IMR-90 (cell line): Measurements from ENCODE around the gene TBXAS1. TPM values are rescaled to one million over a fixed set of nuclear protein-coding genes. Genes with fewer than 3 reads are reported as not detected.

Experiments
- ATAC-seq: fragments of 200-7000 bp; cut with Tn5 transposase; 2 replicates; pipeline ENCODE4 v1.9.1; 2020; ENCODE audit warnings: low read depth, mild to moderate bottlenecking, moderate library complexity
- BruUV-seq: library from RNA; stranded (reverse); fragments of 400-500 nt; replicated peaks from 2 replicates; lab custom pipeline; 2021; lab: Mats Ljungman, UMichigan
- CTCF ChIA-PET: fragments of 300-600 bp; formaldehyde crosslinking; extraction: SDS; loops from one replicate; lab custom pipeline; 2021; ENCODE audit warnings: antibody characterized with exemption; lab: Yijun Ruan, JAX
- POLR2A ChIA-PET: fragments of 300-600 bp; sonication (Branson Sonifier 250); formaldehyde crosslinking; loops from one replicate; lab custom pipeline; 2022; ENCODE audit warnings: antibody characterized with exemption; ENCODE audit not compliant: unreplicated experiment; lab: Charles Lee
- DNase-seq: peaks from one replicate; pipeline ENCODE4 v3.0.0; 2013
- H2AFZ ChIP-seq: replicated peaks from 2 replicates; pipeline ENCODE3; 2013; ENCODE audit warnings: low read length, mild to moderate bottlenecking; ENCODE audit not compliant: poor library complexity
- H2AK5ac ChIP-seq: 2 replicates; pipeline ENCODE4 v1.6.1; 2013; ENCODE audit warnings: low read depth, low read length, inconsistent platforms
- H2AK9ac ChIP-seq: replicated peaks from 2 replicates; pipeline ENCODE3; 2013; ENCODE audit warnings: mild to moderate bottlenecking, low read depth, low read length, moderate library complexity; ENCODE audit not compliant: poor library complexity
- H2BK120ac ChIP-seq: 2 replicates; pipeline ENCODE4 v1.6.1; 2013; ENCODE audit warnings: low read depth, low read length, inconsistent platforms
- H2BK15ac ChIP-seq: 3 replicates; pipeline ENCODE4 v1.6.1; 2013; ENCODE audit warnings: low read depth, low read length, inconsistent platforms
- H2BK20ac ChIP-seq: 2 replicates; pipeline ENCODE4 v1.6.1; 2013; ENCODE audit warnings: low read depth, mild to moderate bottlenecking, inconsistent platforms, low read length, moderate library complexity
- H2BK5ac ChIP-seq: 2 replicates; pipeline ENCODE4 v1.6.1; 2013; ENCODE audit warnings: mild to moderate bottlenecking, low read depth, low read length, inconsistent platforms; ENCODE audit not compliant: poor library complexity, severe bottlenecking
- H3K14ac ChIP-seq: replicated peaks from 2 replicates; pipeline ENCODE4 v1.6.1; 2013; ENCODE audit warnings: low read depth, low read length, inconsistent platforms
- H3K18ac ChIP-seq: 2 replicates; pipeline ENCODE4 v1.6.1; 2013; ENCODE audit warnings: low read depth, low read length, control low read depth
- H3K23ac ChIP-seq: 2 replicates; pipeline ENCODE4 v1.6.1; 2013; ENCODE audit warnings: low read depth, low read length, inconsistent platforms
- H3K27ac ChIP-seq: 2 replicates; pipeline ENCODE4 v1.5.1; 2013; ENCODE audit warnings: mild to moderate bottlenecking, control low read depth, low read length; ENCODE audit not compliant: insufficient read depth
- H3K27me3 ChIP-seq: 2 replicates; pipeline ENCODE4 v1.6.1; 2013; ENCODE audit warnings: low read length; ENCODE audit not compliant: control insufficient read depth, insufficient read depth
- H3K36me3 ChIP-seq: 2 replicates; pipeline ENCODE4 v1.6.1; 2013; ENCODE audit warnings: low read length, mixed read lengths; ENCODE audit not compliant: control insufficient read depth, insufficient read depth
- H3K4ac ChIP-seq: 2 replicates; pipeline ENCODE4 v1.6.1; 2013; ENCODE audit warnings: low read depth, low read length, inconsistent platforms
- H3K4me1 ChIP-seq: 2 replicates; pipeline ENCODE4 v1.6.1; 2013; ENCODE audit warnings: low read length, mixed read lengths; ENCODE audit not compliant: control insufficient read depth, insufficient read depth
- H3K4me2 ChIP-seq: 2 replicates; pipeline ENCODE4 v1.6.1; 2013; ENCODE audit warnings: low read depth, mild to moderate bottlenecking, control low read depth, low read length, moderate library complexity
- H3K4me3 ChIP-seq: 2 replicates; pipeline ENCODE4 v1.5.1; 2013; ENCODE audit warnings: low read depth, mild to moderate bottlenecking, control low read depth, low read length, moderate library complexity; ENCODE audit not compliant: insufficient read depth
- H3K56ac ChIP-seq: 2 replicates; pipeline ENCODE4 v1.6.1; 2013; ENCODE audit warnings: low read length, inconsistent platforms; ENCODE audit not compliant: insufficient read depth; ENCODE audit errors: extremely low read depth
- H3K79me1 ChIP-seq, 2 experiments: 2 replicates each; pipeline ENCODE4 v1.6.1; 2013; ENCODE audit warnings: low read length in 2 of 2, inconsistent platforms in 1 of 2, low read depth in 1 of 2
- H3K9ac ChIP-seq: 2 replicates; pipeline ENCODE4 v1.6.1; 2013; ENCODE audit warnings: low read depth, low read length, control low read depth
- H3K9me1 ChIP-seq: 2 replicates; pipeline ENCODE4 v1.6.1; 2013; ENCODE audit warnings: low read length, inconsistent platforms; ENCODE audit not compliant: insufficient read depth
- H3K9me3 ChIP-seq: 2 replicates; pipeline ENCODE4 v1.6.1; 2013; ENCODE audit warnings: low read length; ENCODE audit not compliant: control insufficient read depth, insufficient read depth
- H4K20me1 ChIP-seq: 2 replicates; pipeline ENCODE4 v1.6.1; 2013; ENCODE audit warnings: low read length, inconsistent platforms; ENCODE audit not compliant: insufficient read depth
- H4K5ac ChIP-seq: 2 replicates; pipeline ENCODE4 v1.6.1; 2013; ENCODE audit warnings: mild to moderate bottlenecking, low read depth, low read length, control low read depth
- H4K8ac ChIP-seq, 2 experiments: 2 replicates each; pipeline ENCODE4 v1.6.1; 2013; ENCODE audit warnings: low read depth in 2 of 2, low read length in 2 of 2, control low read depth in 1 of 2, inconsistent platforms in 1 of 2
- H4K91ac ChIP-seq: 2 replicates; pipeline ENCODE4 v1.6.1; 2013; ENCODE audit warnings: low read depth, low read length, inconsistent platforms; ENCODE audit not compliant: insufficient read depth
- CHD1 ChIP-seq: IDR thresholded peaks from 2 replicates; pipeline ENCODE4 v1.6.1; 2012; ENCODE audit warnings: low read depth, low read length, improper control_type of control experiment
- ELK1 ChIP-seq: fragments of 150-350 bp; IDR thresholded peaks from 2 replicates; pipeline ENCODE4 v1.6.1; 2016; ENCODE audit warnings: low read depth, mild to moderate bottlenecking, low read length, moderate library complexity, borderline replicate concordance
- MAFK ChIP-seq: IDR thresholded peaks from 2 replicates; pipeline ENCODE4 v1.6.1; 2012; ENCODE audit warnings: low read depth, low read length, improper control_type of control experiment
- RFX5 ChIP-seq: IDR thresholded peaks from 2 replicates; pipeline ENCODE4 v1.8.0; 2012; ENCODE audit warnings: low read depth, mild to moderate bottlenecking, low read length, moderate library complexity
- WGBS, 2 experiments: methylation state at CpG; one replicate each; pipeline versions ENCODE4 v1.1.5 to v1.1.7; 2013; ENCODE audit warnings: missing lambda C conversion rate in 2 of 2; ENCODE audit not compliant: insufficient read length in 1 of 2; ENCODE audit errors: extremely low coverage in 2 of 2; 5-methylcytosine and 5-hydroxymethylcytosine counted together
- dilution Hi-C: fragments of 300-500 bp; cut with HindIII; formaldehyde crosslinking; loops from one replicate; pipeline ENCODE4 v1.14.3; 2018; ENCODE audit warnings: low sequenced_read_pairs; ENCODE audit not compliant: unreplicated experiment
- in situ Hi-C: fragments of 300-500 bp; cut with MboI; formaldehyde crosslinking; loops from 3 replicates; pipeline ENCODE4 v1.14.3; 2019; ENCODE audit warnings: low sequenced_read_pairs, inconsistent platforms, mixed read lengths
- intact Hi-C: fragments of 100-400 bp; cut with micrococcal nuclease; formaldehyde crosslinking; loops from 2 replicates; pipeline ENCODE4 v1.10.0; 2022
- polyA plus RNA-seq, 3 experiments: library from polyadenylated mRNA; depleted of rRNA; stranded (reverse); fragments of >200 nt; gene quantifications; 2 replicates each; pipeline ENCODE4 v1.2.3, GENCODE V29; 2012; ENCODE audit warnings: low replicate concordance in 1 of 3
- total RNA-seq: library from RNA; depleted of rRNA; stranded (reverse); fragments of >200 nt; gene quantifications from 2 replicates; pipeline ENCODE4 v1.2.3, GENCODE V29; 2012

The TBXAS1 gene
- total and polyA plus RNA-seq, 2 of the 4 experiments (the other 2 are of a cell fraction), result 5.9 to 10.8 TPM

- ChIA-PET CTCF (interaction anchor here (1.0 kb wide), 1 partner anchor 205 kb away, joined by 3 read pairs; no protein-coding TSS in a partner anchor), POLR2A (no interaction called here)
- Histone ChIP-seq H3K14ac (no peak overlapping the region), H3K18ac (no peak overlapping the region), H3K27me3 (no peaks in the 10 kb centered on the region), H4K8ac (no peak overlapping the region), H4K91ac (no peak overlapping the region; the same call in 1 of the 2 replicates), H3K36me3 (peaks cover 2% of the 10 kb centered on the region; the same call in 1 of the 2 replicates), H3K9me3 (peaks cover 2% of the 10 kb centered on the region; the same call in 1 of the 2 replicates), H2BK120ac (no peak overlapping the region), H4K5ac (no peak overlapping the region), H2AFZ (no peak overlapping the region), H3K9ac (no peak overlapping the region), H3K56ac (no peak overlapping the region), H3K4me3 (no peak overlapping the region), H4K20me1 (no peaks in the 10 kb centered on the region), H3K4me1 (peaks cover 9% of the 10 kb centered on the region), H3K79me1 (no peaks in the 10 kb centered on the region), H2BK5ac (no peak overlapping the region), H3K4ac (no peak overlapping the region; the same call in 1 of the 2 replicates), H3K4me2 (no peak overlapping the region), H3K23ac (no peak overlapping the region), H3K9me1 (0 out of 2 replicates have a peak, but pooled peaks cover 6% of the 10 kb centered on the region), H2BK15ac (no peak overlapping the region; the same call in 2 of the 3 replicates), H2BK20ac (no peak overlapping the region), H2AK5ac (0 out of 2 replicates have a peak overlapping the region, but pooled peaks have one; percentile 40), H2AK9ac (no peak overlapping the region), H3K27ac (no peak overlapping the region)
- in situ Hi-C loops (no loop called here), intact Hi-C loops (no loop called here), dilution Hi-C loops (no loop called here)
- TF ChIP-seq ELK1 (no peak), CHD1 (no peak), MAFK (no peak), RFX5 (no peak)
- DNase-seq, result no peak
- WGBS, 2 experiments, result 78% methylated on average over 2 of the region's 3 CpGs; no CpG with 5 or more reads in 1 of the 2 experiments
- BruUV-seq, result no TSS peak
- ATAC-seq, result no peak
These were observed 22.1 kb upstream of the TBXAS1 start for GRCh38 chr7:139807009-139807408.
